KMS-11 (cell line): ENCODE data around the gene LMO7.

Experiments
- H2AFZ ChIP-seq: fragments of 200-600 bp; sonication (generic); 2 replicates; pipeline ENCODE4 v1.6.1; 2016; ENCODE audit warnings: antibody characterized with exemption, mixed run types, low read depth
- H3K27ac ChIP-seq: fragments of 200-600 bp; sonication (generic); 2 replicates; pipeline ENCODE4 v1.6.1; 2016; ENCODE audit warnings: mild to moderate bottlenecking, mixed run types
- H3K27me3 ChIP-seq: fragments of 200-600 bp; sonication (generic); 2 replicates; pipeline ENCODE4 v1.6.1; 2017; ENCODE audit warnings: mild to moderate bottlenecking, low read depth, mixed run types, moderate library complexity; ENCODE audit not compliant: insufficient read depth
- H3K36me3 ChIP-seq: fragments of 200-600 bp; sonication (generic); 2 replicates; pipeline ENCODE4 v1.6.1; 2017; ENCODE audit warnings: mild to moderate bottlenecking, mixed run types; ENCODE audit not compliant: insufficient read depth
- H3K4me1 ChIP-seq: fragments of 200-600 bp; sonication (generic); 2 replicates; pipeline ENCODE4 v1.6.1; 2016; ENCODE audit warnings: mild to moderate bottlenecking, low read depth, mixed run types; ENCODE audit not compliant: poor library complexity, severe bottlenecking
- H3K4me2 ChIP-seq: fragments of 200-600 bp; sonication (generic); 2 replicates; pipeline ENCODE4 v1.7.0; 2016; ENCODE audit warnings: mild to moderate bottlenecking, mixed run types
- H3K4me3 ChIP-seq: fragments of 200-600 bp; sonication (generic); IDR thresholded peaks from 2 replicates; pipeline ENCODE4 v1.6.1; 2017; ENCODE audit warnings: low read depth, low read length, mixed read lengths; ENCODE audit not compliant: insufficient read depth
- H3K79me2 ChIP-seq: fragments of 200-600 bp; sonication (generic); 2 replicates; pipeline ENCODE4 v1.6.1; 2016; ENCODE audit warnings: low read depth, mixed run types; ENCODE audit not compliant: insufficient read depth
- H3K9ac ChIP-seq: fragments of 200-600 bp; sonication (generic); 2 replicates; pipeline ENCODE4 v1.6.1; 2016; ENCODE audit warnings: mild to moderate bottlenecking, mixed run types
- H4K20me1 ChIP-seq: fragments of 200-600 bp; sonication (generic); 2 replicates; pipeline ENCODE4 v1.6.1; 2016; ENCODE audit warnings: mild to moderate bottlenecking, mixed run types; ENCODE audit not compliant: insufficient read depth
- TF ChIP-seq, protein P1 (sequence below): fragments of 200-600 bp; sonication (generic); conservative IDR thresholded peaks from 2 replicates; pipeline ENCODE4 v1.6.1; 2017; ENCODE audit warnings: low read depth, mild to moderate bottlenecking, antibody characterized with exemption, low read length, moderate library complexity, mixed read lengths

Gene LMO7

DNA sequence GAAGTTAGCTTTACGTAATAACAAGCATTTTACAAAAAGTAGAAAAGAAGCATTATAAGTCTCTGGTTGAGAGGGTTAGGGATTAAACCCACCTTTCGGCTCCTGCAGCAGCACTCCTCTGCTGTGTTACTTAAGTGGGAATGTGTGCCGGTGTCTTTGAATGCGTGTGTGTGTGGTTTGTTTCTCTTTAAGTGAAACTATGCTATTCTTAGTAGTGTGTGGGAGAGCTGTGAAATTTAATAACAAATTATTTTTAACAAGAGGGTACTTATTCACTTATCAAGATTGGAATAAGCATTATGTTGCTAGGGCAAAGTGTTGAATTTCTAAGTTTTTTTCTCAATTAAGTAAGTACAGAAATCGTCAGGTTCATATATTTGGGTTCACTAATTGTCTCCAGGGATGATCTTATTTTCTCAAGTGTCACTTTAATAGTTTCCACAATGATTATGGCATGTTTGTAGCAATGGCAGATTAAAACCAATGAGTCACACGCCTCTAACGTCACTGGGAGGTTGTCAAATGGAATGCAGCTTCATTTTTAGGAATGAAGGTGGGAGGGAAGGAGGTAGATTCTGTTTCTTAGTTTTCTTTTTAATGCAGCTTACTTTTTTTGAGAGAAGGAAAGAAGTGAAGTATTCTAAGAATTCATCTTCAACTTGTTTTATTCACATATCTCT, 151.3 kb downstream of the LMO7 start:
- Histone ChIP-seq H3K4me2 (no peak overlapping the region), H4K20me1 (no peaks in the 10 kb centered on the region), H3K4me1 (no peaks in the 10 kb centered on the region)

DNA sequence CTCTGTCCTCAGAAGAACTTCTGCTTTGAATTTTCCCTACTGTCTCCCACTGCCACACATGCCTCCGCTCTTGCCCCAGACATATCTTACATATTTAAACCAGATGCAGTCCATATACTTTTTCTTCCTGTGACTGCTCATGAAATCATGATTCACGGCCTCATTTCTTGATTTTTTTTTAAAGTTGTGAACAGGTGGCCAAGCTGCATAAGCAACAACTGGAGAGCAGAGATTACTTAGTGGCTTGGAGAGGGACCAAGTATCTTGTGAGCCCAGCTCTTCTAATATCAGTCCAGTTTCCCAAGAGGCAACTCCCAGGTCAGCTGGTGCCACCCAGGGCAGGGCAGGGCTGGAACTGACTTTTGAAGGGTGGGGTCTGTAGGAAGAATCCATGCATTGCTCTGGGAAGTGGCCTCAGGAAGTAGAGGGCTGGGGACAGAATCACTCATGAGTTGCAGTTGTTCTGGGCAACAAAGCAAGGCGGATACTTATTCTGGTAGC, 152.4 kb downstream of the LMO7 start:
- no peaks in the 10 kb centered on the region for H3K4me1 ChIP-seq

More for the DNA sequence above, 151.3 kb downstream of the LMO7 start:
- Histone ChIP-seq H3K79me2 (no peaks in the 10 kb centered on the region), H3K27me3 (no peaks in the 10 kb centered on the region), H3K27ac (no peak overlapping the region), H3K36me3 (no peaks in the 10 kb centered on the region), H2AFZ (no peak overlapping the region), H3K9ac (no peak overlapping the region), H3K4me3 (no peak overlapping the region)
- TF ChIP-seq, protein P1, sequence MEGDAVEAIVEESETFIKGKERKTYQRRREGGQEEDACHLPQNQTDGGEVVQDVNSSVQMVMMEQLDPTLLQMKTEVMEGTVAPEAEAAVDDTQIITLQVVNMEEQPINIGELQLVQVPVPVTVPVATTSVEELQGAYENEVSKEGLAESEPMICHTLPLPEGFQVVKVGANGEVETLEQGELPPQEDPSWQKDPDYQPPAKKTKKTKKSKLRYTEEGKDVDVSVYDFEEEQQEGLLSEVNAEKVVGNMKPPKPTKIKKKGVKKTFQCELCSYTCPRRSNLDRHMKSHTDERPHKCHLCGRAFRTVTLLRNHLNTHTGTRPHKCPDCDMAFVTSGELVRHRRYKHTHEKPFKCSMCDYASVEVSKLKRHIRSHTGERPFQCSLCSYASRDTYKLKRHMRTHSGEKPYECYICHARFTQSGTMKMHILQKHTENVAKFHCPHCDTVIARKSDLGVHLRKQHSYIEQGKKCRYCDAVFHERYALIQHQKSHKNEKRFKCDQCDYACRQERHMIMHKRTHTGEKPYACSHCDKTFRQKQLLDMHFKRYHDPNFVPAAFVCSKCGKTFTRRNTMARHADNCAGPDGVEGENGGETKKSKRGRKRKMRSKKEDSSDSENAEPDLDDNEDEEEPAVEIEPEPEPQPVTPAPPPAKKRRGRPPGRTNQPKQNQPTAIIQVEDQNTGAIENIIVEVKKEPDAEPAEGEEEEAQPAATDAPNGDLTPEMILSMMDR, result no peak

DNA sequence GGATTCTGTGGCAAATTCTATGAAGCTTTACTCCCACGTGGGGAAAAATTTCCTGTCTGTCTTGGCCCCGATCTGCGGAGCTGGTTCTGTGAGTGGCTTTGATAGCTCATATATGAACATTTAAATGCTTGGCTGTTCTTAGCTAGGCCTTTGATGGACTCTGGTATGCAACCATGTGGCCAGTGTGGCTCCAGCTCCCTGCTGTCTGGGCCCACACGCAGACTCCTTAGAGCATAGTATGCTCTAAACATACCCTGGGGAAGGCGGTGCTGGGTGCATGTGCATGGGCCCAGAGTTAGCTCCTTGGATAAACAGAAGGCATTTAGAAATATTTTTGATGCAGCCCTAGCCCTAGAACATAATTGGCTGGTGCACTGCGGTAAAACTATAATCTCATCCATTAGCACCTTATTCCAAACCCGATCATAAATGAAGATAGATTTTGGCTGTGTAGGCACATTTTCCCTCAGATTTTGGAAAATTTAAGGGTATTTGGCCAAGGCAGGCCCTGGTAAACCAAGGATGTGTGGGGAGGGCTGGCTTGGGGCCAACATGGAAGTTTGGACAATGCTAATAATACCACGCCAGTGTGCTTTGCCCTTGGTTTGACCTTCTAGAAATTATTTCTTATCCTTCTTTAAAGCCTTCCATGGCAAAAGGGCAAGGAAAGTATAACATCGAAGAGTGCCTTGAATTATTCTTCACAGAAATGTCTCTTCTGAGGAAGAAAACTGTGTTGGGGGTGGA, 153.5 kb downstream of the LMO7 start:
- Histone ChIP-seq H3K27me3 (no peaks in the 10 kb centered on the region), H3K4me2 (no peak overlapping the region), H3K4me1 (no peaks in the 10 kb centered on the region), H2AFZ (no peak overlapping the region), H4K20me1 (no peaks in the 10 kb centered on the region), H3K27ac (no peak overlapping the region), H3K4me3 (no peak overlapping the region), H3K79me2 (no peaks in the 10 kb centered on the region), H3K9ac (no peak overlapping the region), H3K36me3 (no peaks in the 10 kb centered on the region)
- TF ChIP-seq, protein P1, result no peak

More for the DNA sequence above, 152.4 kb downstream of the LMO7 start:
- Histone ChIP-seq H3K4me3 (no peak overlapping the region), H3K9ac (no peak overlapping the region), H3K79me2 (no peaks in the 10 kb centered on the region), H3K27me3 (no peaks in the 10 kb centered on the region), H3K36me3 (no peaks in the 10 kb centered on the region), H2AFZ (no peak overlapping the region), H3K4me2 (no peak overlapping the region), H4K20me1 (no peaks in the 10 kb centered on the region), H3K27ac (no peak overlapping the region)
- TF ChIP-seq, protein P1, result no peak

DNA sequence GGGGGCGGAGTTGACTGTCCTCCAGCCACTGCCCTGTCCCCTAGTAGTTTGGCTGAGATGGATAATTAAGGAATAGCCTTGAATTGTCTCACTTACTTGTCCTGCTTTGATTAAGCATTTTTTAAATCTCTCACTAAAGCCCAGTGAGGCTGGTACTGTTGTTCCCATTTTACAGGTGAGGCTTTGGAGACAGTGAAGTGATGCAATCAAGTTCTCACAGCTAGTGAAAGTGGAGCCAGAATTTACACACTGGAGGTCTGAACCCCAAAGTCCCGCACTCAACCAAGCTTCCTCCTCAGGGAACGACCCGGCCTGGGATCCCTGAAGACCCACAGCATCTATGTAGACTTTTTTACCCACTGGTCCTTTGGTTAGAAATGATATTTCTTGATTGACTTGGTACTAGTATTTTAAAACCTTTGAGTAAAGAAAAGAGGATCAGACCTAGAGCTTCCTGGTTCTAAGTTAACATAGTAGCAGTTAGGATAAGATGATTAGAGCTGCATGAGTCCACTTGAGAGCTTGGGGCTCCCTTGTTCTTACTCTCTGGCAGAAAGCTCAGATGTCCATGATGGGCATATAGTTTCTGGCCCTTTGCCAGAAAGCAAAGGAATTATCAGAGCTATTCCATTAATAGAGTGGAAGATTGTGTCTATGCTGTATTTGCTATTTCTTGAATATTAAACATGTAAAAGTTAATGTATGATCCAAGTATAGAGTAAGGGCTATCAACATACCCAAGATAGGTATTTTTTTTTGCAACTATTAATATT, 154.3 kb downstream of the LMO7 start:
- Histone ChIP-seq H3K27me3 (no peaks in the 10 kb centered on the region), H3K27ac (no peak overlapping the region), H4K20me1 (no peaks in the 10 kb centered on the region), H2AFZ (no peak overlapping the region), H3K36me3 (no peaks in the 10 kb centered on the region), H3K4me3 (no peak overlapping the region), H3K79me2 (no peaks in the 10 kb centered on the region), H3K4me1 (no peaks in the 10 kb centered on the region), H3K4me2 (no peak overlapping the region), H3K9ac (no peak overlapping the region)
- TF ChIP-seq, protein P1, result no peak
